GM21367 (cell line): Measurements from ENCODE around the gene ROBO2.

Experiments used
- ATAC-seq: cut with Tn5 transposase; IDR thresholded peaks from one replicate; pipeline ENCODE4 v1.9.1; 2021; ENCODE audit not compliant: unreplicated experiment

ROBO2 gene

DNA sequence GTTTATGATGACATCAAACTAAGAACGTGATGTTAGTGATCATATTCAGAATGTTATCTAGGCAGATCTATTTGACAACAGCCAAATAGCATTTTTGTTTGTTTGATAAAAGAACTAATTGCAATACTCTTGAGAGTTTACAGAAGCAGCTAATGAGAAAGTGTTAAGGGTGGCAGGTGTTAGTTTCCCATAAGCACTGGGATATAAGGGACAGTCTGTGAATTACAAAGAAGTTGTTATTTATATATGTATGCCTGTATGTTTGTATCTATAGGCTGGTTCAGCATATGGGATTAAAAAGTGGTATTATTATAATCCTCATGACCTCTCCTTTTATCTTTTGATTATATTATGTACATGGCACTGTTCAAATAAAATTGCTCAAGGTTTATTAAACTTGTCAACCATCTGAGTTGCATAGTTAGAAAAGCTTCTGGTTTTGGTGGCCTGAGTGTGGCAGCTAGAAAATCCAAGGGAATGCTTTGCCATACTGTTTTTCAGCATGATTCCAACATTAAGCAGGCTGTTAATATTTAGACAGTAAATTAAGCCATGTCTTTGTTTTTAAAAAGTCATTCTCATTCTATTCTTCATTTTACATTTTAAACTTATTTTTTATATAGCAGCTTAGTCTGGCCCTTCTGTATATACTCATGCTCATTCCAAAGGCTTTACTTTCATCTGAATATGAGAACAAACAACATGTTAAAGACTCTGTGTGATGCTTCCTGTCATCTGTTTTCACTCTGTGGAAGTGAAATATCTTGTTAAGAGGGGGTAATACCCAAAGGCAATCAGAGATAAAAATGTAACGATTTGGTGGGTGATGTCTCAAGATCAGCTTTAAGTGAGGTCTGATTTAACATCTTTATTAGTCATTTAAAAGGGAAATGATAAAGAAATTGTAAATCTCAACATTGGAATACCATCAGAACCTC is 13.1 kb downstream of the ROBO2 start:
- no peak for ATAC-seq

DNA sequence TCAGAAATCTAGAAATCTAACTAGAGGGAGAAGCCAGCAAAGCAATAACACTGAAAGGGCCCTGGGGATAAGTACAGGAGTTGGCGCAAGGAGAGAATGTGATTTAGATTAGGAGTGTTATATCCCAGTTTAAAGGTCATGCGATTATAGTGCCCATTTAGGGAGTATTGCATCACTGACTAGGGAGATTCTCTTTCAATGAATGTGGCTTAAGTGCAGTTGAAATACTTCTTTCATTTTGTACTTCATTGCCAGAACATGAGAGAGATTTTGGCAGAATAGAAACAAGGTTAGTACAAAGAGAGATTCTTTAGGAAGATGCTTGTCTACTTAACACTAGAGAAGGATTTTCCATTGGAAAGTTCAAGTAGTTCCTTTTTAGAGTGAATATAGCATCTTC is 13.9 kb downstream of the ROBO2 start:
- no peak for ATAC-seq

DNA sequence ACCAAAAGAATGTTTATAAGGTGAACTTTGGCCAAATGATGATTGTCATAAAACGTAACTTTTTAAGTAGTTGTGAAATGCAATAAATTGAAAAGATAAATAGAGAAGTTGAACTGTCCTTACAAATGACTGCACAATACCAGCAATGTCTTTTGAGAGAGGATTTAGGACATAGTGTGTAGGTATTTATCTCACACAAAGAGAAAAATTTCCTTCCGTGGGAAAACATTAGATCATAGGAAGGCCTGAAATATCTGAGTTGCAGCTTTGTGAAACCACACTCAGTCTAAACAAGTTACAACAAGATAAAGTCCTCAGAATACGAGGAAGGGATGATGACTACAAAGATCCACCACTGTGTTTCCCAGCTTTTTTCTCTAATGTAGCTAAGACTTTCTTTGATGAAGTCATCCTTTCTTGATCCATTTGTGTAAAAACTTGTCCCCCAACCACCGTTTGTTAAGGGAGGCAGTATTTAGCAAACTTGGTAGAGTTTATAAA is 16.0 kb downstream of the ROBO2 start:
- no peak for ATAC-seq

DNA sequence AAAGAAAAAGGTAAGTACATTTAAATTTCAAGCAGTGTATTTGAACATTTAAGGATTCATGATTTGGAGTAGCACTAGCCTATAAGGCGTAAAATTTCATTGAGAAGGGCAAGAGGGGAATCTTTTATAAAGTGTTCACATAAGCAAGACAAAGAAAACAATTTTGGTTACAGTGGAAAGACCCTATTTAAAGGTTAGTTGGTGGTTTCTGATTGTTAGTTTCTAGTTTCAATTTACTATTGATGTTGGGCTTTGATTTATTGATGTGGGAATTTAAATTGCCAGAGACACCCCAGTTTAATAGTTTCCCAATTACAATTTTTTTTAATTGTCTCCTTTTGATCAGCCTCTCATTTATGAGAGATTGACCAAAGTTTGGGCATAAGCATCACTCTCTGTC is 19.5 kb downstream of the ROBO2 start:
- ATAC-seq = no peak

DNA sequence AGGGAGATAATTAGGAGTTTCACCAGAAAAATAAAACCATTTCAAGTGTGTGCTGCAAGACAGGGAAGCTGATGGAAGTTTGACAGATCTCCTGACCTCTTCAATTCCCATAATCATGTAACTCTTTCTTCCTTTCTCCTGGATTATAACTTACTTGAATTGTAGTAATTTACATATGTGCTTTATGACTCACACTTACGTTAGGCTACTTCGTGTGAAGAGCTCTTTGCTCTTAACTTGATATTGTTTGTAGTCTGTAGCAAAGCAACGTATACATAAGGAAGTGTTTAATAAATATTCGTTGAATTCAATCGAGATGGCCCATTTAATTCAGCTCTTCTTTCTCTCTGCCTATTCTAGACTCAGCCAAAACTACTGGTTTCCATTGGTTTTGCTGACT is 23.5 kb downstream of the ROBO2 start:
- ATAC-seq = no peak

DNA sequence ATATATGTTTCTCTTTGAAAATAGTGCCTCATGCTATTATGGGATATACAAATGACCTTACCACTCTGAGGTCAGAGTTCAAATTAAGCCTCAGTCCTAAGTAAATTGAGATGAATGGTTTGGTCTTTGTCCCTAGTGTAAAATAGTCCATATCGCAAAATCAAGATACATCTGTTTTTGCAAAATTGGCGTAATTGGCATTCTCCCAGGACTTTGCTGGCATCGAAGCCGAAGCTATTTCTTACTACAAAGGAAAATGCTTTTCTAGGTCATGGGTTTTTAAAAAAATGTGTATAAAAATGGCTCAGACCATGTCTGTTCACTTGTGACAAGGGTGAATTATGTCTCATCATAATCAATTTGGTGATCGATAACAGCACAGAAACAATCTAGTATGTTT is 25.9 kb downstream of the ROBO2 start:
- no peak for ATAC-seq

DNA sequence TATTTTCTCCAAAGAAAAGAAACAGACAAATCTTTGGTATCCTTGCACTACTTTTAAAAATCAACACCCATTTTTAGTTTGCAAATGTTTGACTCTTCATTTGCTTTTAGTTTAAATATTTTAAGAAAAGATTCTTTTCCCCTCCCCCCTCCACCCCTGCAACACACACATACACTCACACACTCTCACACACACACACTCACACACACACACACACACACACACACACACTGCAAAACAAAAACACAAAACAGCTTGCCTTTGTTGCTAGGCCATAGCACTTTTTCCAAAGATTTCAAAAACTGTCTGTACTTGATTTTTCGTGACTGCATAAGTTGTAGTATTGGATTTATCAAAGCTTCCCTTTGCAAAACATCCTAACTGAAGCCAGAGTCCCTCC is 26.9 kb downstream of the ROBO2 start:
- no peak for ATAC-seq

DNA sequence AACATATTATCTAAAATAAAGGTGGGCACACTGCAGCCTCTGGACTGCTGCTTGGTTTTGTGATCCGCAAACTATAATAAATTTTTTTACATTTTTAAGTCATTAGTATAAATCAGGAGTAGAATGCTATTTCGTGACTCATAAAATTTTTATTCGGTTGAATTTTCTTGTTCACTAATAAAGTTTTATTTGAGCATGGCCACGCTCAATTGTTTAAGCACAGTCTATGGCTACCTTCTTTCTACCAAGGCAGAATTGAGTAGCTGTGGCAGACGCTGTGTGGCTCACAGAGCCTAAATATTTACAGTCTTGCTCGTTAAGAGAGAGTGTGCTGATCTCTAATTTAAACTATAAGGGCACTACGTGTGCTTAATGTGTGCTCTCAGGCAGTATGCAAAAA is 28.9 kb downstream of the ROBO2 start:
- no peak for ATAC-seq

DNA sequence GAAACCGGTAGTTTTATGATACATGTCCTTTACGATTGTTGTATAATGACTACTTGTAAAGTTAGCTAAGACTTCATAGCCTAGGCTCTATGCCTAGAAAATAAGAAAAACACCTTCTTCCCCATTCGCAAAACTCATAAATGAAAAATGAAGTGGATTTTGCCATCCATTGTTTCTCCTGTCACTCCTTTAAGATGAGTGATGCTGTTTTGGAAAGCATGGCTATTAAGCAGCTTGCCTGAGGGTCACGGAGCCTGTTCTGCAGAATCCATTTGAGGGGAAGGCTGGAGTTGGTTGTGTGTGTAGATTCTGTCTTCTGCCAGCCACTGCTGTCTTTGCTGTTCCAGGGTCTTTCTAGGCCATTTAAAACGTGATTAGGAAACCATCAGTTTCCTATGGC is 31.5 kb downstream of the ROBO2 start:
- ATAC-seq = no peak

DNA sequence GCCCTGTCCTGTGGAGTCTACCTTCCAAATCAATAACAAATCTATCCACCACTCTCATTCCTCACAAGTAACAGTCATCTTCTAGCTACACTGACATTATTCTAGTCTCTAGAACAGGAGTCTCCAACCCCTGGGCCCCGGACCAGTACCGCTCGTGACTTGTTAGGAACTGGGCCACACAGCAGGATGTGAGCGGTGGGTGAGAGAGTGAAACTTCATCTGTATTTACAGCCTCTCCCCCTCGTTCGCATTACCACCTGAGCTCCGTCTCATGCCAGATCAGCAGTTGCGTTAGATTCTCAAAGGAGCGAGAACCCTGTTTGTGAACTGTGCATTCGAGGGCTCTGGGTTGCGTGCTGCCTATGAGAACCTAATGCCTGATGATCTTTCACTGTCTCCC is 31.9 kb downstream of the ROBO2 start:
- ATAC-seq = no peak

DNA sequence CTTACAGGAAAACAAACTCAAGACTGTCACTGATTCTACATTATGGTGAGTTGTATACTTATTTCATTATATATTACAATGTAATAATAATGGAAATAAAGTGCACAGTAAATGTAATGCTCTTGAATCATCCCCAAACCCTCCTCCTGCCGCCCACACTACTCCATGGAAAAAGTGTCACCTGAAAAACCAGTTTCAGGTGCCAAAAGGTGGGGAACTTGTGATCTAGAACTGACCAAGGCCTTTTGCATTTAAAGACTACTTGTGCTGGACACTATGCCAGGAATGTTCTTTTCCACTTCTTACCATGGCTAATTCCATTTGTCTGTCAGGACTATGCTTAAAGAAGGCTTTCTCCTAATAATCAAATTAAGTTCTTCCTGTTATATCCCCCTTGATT is 32.3 kb downstream of the ROBO2 start:
- no peak for ATAC-seq

DNA sequence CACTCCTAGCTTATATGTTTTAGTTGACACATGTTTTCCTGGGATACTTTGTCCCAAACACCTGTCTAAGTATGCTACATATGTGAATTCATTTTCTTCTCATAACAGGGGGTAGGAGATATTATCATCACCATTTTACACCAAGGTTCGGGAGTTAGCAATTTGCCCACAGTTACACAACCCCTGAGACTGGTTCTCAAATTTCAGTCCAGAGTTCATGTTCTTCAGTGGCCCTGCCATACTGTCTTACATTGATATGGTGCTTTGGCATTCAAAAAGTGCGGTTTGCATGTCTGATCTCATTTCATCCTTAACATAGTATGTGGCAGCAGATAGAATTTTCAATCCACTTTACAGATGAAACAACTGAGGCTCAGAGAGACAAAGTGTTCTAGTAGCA is 38.4 kb downstream of the ROBO2 start:
- ATAC-seq = no peak

DNA sequence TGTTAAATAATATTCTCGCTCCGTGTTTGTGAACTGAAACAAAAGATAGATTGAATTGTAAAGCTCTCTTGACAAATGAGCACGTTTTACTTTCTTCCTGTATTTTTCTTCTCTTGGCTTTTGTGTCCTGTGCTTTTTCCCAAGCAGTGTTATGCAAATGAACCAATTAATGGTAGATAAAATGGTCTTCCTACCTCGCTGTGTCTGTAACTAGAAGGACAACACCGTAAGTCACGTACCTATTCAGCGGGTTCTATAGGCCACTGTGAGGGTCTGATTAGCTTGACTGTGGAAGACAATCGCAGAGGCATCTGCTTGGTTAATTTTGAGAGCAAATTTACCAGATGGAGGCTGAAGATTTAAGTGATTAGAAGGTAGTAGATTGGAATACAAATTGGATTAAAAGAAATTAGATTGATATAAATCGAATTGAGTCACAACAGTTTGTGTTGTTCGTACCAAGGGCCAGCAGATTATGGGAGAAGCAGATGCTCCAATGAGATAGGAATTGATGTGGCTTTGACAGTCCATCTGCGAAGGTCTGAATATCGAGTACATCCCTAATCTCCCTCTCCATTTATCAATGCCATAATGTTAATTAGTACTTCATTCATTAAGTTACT is 40.2 kb downstream of the ROBO2 start:
- ATAC-seq = no peak

DNA sequence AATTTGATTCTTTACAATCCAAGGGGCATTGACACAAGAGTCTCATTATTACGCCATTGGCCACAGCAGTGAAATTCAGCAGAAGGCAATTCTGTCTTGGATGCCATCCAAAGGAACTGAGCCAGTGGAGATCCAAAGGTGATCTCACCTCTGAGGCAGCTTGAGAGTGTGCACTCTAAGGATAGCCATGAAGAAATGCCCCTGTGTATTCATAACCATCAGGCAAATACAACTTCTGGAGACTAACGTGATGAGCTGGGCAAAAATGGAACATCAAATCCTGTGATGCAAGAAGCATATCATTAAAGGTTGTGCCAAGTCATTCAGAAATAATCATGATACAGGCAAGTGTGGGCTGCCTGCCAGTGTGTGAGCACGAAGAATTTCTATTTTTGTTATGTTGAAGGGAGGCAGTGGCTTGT is 41.4 kb downstream of the ROBO2 start:
- no peak for ATAC-seq

DNA sequence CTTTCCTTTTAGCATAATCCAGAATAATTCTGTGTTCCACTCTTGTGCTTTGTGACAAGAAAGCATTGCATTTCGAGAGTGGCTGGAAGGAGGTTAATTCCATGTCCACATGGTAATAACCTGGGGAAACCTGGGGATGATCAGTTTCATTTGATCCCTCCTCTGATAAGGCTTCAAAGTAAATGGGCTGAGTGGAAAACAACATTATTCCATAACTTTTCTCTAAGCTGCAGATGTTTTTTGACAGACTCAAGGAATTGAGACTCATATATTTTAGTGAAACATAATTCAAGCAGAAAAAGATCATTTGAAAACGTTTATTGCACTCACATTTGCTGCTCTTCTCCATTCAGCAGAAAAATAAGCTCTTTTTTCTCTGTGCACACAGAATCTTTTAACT is 44.6 kb downstream of the ROBO2 start:
- no peak for ATAC-seq

DNA sequence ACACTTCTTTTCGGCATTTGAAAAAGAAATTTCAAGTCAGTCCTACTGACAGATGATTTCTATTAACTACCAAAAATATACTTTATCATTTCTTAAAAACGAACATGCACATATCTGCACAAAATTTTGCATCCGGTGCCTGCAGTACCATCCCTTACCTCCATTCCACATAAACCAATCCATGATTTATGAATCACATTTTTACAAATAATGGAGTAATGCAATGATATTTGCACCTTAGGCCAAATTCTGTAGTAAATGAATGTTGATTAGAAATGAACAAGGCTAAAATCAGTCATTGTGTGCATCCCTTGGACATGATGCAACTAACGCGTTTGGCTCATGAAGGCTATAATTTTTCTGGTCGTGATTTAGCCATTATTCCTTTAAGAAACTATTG is 46.5 kb downstream of the ROBO2 start:
- no peak for ATAC-seq

DNA sequence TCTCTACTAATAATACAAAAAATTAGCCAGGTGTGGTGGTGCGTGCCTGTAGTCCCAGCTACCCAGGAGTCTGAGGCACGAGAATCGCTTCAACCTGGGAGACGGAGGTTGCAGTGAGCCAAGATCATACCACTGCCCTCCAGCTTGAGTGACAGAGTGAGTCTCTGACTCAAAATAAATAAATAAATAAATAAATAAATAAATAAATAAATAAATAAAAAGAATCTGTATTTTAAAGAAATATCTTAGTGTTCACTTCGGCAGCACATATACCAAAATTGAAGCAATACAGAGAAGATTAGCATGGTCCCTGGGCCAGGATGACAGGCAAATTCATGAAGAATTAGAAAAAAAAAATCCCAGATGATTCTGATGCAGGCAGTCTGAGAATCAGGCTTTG is 51.9 kb downstream of the ROBO2 start:
- ATAC-seq = no peak

DNA sequence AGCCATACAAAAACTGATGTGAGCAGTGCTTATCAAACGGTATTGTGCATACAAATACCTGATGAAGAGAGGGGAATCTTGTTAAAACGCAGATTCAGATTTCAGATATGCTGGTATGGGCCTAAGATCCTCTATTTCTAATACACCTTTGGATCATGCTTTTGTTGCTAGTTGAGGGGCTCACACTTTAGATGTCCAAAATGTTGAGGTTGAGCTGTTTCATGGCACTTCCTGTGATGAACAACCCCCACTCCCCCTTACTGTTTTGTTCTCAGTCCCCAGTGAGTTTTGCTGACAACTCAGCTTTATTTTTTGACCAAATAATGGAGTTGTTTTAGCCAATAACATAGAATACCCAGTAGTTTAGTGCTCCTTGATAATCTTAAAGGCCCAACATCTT is 53.2 kb downstream of the ROBO2 start:
- no peak for ATAC-seq

DNA sequence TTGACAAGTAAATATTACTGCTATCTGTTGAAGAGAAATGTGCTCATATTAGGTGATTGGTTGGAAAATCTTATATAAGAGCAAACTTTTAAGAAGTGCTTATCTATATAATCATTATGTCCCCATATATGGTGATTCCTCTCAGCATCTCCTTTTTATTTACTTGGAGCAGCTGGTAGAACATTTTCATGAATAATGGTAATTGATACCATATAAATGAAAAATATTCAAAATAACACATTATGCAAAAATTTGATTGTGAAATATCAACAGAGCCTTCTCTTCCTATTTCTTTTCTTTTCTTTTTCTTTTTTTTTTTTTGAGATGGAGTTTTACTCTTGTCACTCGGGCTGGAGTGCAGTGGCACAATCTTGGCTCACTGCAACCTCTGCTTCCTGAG is 56.2 kb downstream of the ROBO2 start:
- ATAC-seq = no peak

DNA sequence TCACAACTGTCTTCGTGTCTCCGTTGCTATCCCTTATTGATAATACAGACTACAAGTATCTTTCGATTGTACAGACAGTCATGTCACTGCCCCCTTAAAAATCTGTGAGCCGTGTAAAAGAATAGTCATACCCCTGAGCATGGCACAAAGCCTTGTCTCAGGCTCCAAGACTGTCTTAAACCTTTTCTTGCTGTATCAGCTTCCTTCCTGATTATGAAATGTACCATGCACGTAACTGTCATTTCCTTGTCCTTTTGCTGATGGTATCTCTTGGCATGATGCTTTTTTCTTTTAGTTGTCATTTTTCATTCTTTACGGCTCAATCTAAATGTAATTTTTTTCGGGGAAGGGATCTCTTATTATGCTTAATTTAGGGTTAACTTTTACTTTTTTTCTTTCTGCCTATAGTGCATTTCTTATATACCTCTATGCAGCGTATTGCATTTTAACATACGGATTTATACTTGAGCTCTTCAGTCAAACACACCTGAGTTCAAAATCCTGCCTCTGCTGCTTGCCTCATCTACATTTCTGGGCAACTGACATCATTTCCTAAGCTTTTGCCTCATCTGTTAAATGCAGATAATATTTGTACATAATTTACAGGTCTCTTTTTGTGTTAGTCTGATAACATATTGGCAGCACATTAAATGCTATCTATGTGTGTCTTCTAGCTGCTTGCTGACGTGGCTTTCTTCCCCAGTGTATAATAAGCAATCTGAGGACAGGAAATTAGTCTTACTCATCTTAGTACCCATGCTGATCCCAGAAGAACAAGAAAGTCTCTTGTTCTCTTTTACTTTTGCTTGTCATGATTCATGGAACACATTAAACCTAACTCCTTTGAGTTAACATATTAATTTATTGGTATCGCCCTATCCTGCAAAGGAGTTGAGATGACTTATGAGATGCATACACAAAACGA is 57.3 kb downstream of the ROBO2 start:
- ATAC-seq = no peak
